H1 (cell line): ENCODE data around the gene VASH1. TPM values are rescaled to one million over a fixed set of nuclear protein-coding genes. Genes with fewer than 3 reads are reported as not detected.

Experiments
- BCL11A ChIP-seq, 2 experiments: IDR thresholded peaks; one replicate each; pipeline ENCODE4 v1.6.1; 2011; ENCODE audit warnings: low read depth in 2 of 2, low read length in 2 of 2, mild to moderate bottlenecking in 2 of 2
- CHD1 ChIP-seq: IDR thresholded peaks from 2 replicates; pipeline ENCODE4 v1.6.1; 2012; ENCODE audit warnings: low read depth, low read length, improper control_type of control experiment
- KDM1A ChIP-seq: fragments of 200-600, 300-600 bp; sonication (generic); IDR thresholded peaks from 2 replicates; pipeline ENCODE4 v1.7.1; 2016; ENCODE audit warnings: mild to moderate bottlenecking, low read length, borderline replicate concordance
- RNF2 ChIP-seq: fragments of 200-900, 300-1000 bp; sonication (generic); IDR thresholded peaks from 2 replicates; pipeline ENCODE4 v1.7.1; 2016; ENCODE audit warnings: borderline replicate concordance, low read depth, mild to moderate bottlenecking, antibody characterized with exemption, low read length; ENCODE audit not compliant: poor library complexity, severe bottlenecking; ENCODE audit errors: missing control alignments
- YY1 ChIP-seq: IDR thresholded peaks from 2 replicates; pipeline ENCODE4 v1.6.1; 2011; ENCODE audit warnings: low read depth, mild to moderate bottlenecking, low read length
- polyA plus RNA-seq, 7 experiments: library from polyadenylated mRNA; depleted of rRNA in 3 of 7; stranded (reverse) in 5 of 7; unstranded in 2 of 7; fragments of >200 nt in 5 of 7; fragments of 200-250 nt in 2 of 7; gene quantifications; 1 replicate in 5 of 7; 2 replicates in 1 of 7; 4 replicates in 1 of 7; pipeline versions ENCODE4 v1.2.1 to v1.2.3, GENCODE V29; 2011 to 2013; ENCODE audit warnings: missing spikeins in 2 of 7, mixed read lengths in 2 of 7
- total RNA-seq: library from RNA; stranded (reverse); fragmentation: NEBNext Ultra II Directional; extraction: Animal tissue kit (Norgen Biotek cat#: 25700); gene quantifications from 2 replicates; pipeline ENCODE4 v1.2.1, GENCODE V29; 2021

VASH1 gene
- total and polyA plus RNA-seq, 2 of the 8 experiments (the other 6 are each of a cell fraction or from before 2014, with no cell fraction given): 3.1 to 6.4 TPM

GRCh38 chr14:76782115-76782884 is 21.0 kb downstream of the VASH1 start (continued):
- no peak for TF ChIP-seq KDM1A
- no peak for TF ChIP-seq BCL11A (IDR thresholded peaks at IDR 0.05; ENCODE audit: low read depth in 2 of 2, low read length in 2 of 2)
- no peak for TF ChIP-seq RNF2
- TF ChIP-seq YY1: no peak
- no peak for TF ChIP-seq CHD1
